ENCODE measurements around the gene SOX6. TPM values are rescaled to one million over a fixed set of nuclear protein-coding genes. Genes with fewer than 3 reads are reported as not detected.
A peak's percentile ranks its signal among the peaks of the same experiment; 100 is the strongest.

Gene SOX6
- polyA plus RNA-seq, 1 donor = 44.1 TPM

DNA sequence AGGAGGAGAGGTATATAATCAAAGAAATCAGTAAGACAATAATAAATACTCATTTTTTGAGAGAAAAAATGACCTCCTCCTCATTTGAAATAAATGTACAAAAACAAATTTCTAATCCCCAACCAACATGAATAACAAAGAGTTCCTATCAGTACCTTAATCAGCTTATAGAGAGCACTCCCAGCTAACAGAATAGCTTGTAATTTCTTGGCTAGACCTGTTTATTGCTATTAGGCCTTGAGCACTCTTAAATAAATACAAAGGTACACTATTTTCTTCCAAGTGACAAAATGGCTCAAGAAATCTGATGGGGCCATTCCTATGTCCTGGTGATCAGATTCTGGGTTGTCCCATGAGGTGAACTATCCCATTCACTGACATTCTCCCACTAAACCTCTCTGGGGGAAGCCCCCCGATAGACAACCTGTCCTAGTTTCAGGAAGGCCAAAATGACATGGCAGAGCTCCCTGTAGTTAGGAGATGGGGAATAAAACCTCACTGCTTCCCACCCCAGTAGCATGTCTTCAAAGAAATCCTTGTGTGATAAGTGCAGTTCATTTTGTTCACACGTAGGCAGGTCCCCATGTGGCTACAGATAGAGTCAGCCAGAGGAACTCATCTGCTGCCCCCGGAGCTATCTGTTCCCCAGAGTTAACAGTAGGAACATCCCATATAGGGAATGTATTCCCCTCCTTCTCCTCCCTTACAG lies 385.7 kb downstream of the SOX6 start:
- Histone ChIP-seq H3K27ac (ENCODE audit: low read length) (no peak overlapping the region), H3K9me3 (ENCODE audit: control insufficient read depth, low read depth, low read length) (no peaks in the 10 kb centered on the region), H3K27me3 (ENCODE audit: control insufficient read depth, insufficient read depth, low read length) (no peaks in the 10 kb centered on the region), H3K36me3 (ENCODE audit: control insufficient read depth, insufficient read depth, low read length) (peaks cover 15% of the 10 kb centered on the region), H3K4me3 (ENCODE audit: low read length) (no peak overlapping the region), H3K4me1 (ENCODE audit: control insufficient read depth, insufficient read depth, low read length) (peaks cover 9% of the 10 kb centered on the region)
- no CpG with 5 or more reads among the region's 3 CpGs for WGBS (ENCODE audit: insufficient coverage, low lambda C conversion rate)
- no peak for DNase-seq

DNA sequence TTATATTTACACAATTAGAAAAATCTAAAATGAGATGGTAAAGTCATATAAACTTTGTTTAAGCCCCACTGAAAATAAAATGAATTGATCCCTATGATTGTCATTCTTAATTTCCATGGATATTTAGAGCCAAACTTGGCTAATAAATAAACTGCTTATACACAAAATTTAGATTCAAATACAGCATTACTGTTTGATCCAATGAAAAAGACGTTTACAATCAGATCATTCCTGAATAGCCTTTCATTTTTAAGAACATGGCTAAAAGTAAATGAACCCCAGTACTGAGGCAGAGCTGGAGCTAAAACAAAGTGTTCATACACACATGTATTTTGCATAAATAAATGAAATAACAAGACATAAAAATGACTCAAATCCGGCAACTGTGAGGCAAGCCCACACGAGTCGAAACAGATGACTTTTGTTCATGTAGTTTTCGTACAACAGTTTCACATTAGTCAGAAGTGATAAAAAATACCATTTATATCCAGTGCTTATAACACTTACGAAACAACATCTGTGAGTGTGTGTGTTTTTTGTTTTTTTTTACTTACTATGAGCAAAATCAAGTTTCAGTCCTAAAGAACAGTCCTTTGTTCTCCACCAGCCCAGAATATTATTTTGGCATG lies 386.5 kb downstream of the SOX6 start:
- WGBS (ENCODE audit: insufficient coverage, low lambda C conversion rate) = 95% methylated on average over 4 of the region's 6 CpGs
- no peak overlapping the region for H3K4me3 ChIP-seq (ENCODE audit: low read length)
- H3K27ac ChIP-seq (ENCODE audit: low read length) = no peak overlapping the region

DNA sequence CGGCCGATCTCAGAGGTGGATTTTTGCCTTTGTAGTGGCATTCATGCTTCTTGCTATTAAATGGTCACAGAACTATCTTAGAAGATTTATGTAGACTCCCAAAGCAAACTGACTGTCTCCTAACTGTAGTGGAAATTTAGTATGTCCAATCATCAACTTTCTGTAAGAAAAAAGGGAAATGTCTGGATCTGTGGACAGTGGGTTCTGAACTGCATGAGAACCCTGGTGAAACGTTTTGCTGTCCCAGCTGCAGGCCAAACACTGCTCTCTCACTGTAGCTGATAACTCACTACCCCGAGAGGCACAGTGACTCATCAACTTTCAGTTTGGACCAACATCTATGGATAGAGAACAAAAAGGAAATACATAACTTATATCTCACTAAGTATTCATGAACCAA lies 387.1 kb downstream of the SOX6 start:
- H3K9me3 ChIP-seq (ENCODE audit: control insufficient read depth, low read depth, low read length) = no peaks in the 10 kb centered on the region
- WGBS (ENCODE audit: insufficient coverage, low lambda C conversion rate) = 53% methylated on average over 3 of the region's 4 CpGs
- no peaks in the 10 kb centered on the region for H3K27me3 ChIP-seq (ENCODE audit: control insufficient read depth, insufficient read depth, low read length)
- no peak overlapping the region for H3K4me3 ChIP-seq (ENCODE audit: low read length)
- peaks cover 13% of the 10 kb centered on the region for H3K4me1 ChIP-seq (ENCODE audit: control insufficient read depth, insufficient read depth, low read length)
- peaks cover 13% of the 10 kb centered on the region for H3K36me3 ChIP-seq (ENCODE audit: control insufficient read depth, insufficient read depth, low read length)
- DNase-seq = peak; percentile 29 to 57
- no peak overlapping the region for H3K27ac ChIP-seq (ENCODE audit: low read length)

More for the DNA sequence above, 386.5 kb downstream of the SOX6 start:
- Histone ChIP-seq H3K36me3 (ENCODE audit: control insufficient read depth, insufficient read depth, low read length) (peaks cover 15% of the 10 kb centered on the region), H3K4me1 (ENCODE audit: control insufficient read depth, insufficient read depth, low read length) (peaks cover 13% of the 10 kb centered on the region), H3K27me3 (ENCODE audit: control insufficient read depth, insufficient read depth, low read length) (no peaks in the 10 kb centered on the region), H3K9me3 (ENCODE audit: control insufficient read depth, low read depth, low read length) (no peaks in the 10 kb centered on the region)
- no peak for DNase-seq

DNA sequence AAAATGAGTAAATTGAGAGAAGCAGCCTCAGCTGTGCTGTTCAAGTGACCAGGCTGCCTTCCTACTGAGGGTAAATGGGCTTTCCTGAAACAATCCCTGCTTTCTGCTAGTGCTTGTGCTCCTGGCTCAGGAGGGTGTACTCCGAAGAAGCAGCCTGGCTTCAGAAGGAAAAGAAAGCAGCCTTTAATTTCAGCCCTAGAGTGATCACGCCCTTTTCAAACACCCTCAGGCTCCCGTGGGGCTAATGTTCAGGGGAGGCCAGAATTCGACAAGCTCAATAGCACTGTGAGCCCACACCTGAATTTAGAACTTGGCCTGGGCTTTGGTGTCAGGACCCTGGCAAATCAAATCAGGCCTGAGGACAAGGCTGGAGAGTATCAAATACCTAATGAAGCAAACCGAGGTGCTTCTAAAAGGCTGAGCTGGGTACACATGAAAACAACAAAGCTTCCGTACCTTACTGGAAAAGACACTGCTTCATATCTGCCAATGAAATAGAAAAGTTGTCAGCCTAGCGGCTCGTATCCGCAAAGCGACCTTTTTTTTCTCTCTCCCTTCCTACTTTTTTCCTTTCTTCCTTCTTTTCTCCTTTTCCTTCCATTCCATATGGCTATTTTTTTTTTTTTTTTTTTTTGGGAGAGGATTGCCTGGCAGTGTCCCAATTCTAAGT lies 387.8 kb downstream of the SOX6 start:
- H3K36me3 ChIP-seq (ENCODE audit: control insufficient read depth, insufficient read depth, low read length) = peaks cover 13% of the 10 kb centered on the region
- no peak for DNase-seq
- H3K4me3 ChIP-seq (ENCODE audit: low read length) = no peak overlapping the region
- no peaks in the 10 kb centered on the region for H3K9me3 ChIP-seq (ENCODE audit: control insufficient read depth, low read depth, low read length)
- 96% methylated on average over 4 of the region's 10 CpGs for WGBS (ENCODE audit: insufficient coverage, low lambda C conversion rate)
- H3K27me3 ChIP-seq (ENCODE audit: control insufficient read depth, insufficient read depth, low read length) = no peaks in the 10 kb centered on the region
- peaks cover 13% of the 10 kb centered on the region for H3K4me1 ChIP-seq (ENCODE audit: control insufficient read depth, insufficient read depth, low read length)
- H3K27ac ChIP-seq (ENCODE audit: low read length) = no peak overlapping the region

- peak in 1 of 2 donors; percentile 32 for DNase-seq
- Histone ChIP-seq H3K4me3 (ENCODE audit: low read length) (no peak overlapping the region), H3K4me1 (ENCODE audit: control insufficient read depth, insufficient read depth, low read length) (peaks cover 13% of the 10 kb centered on the region), H3K27me3 (ENCODE audit: control insufficient read depth, insufficient read depth, low read length) (no peaks in the 10 kb centered on the region), H3K27ac (ENCODE audit: low read length) (no peak overlapping the region), H3K9me3 (ENCODE audit: control insufficient read depth, low read depth, low read length) (no peaks in the 10 kb centered on the region), H3K36me3 (ENCODE audit: control insufficient read depth, insufficient read depth, low read length) (peaks cover 11% of the 10 kb centered on the region)
- no CpG with 5 or more reads among the region's 2 CpGs for WGBS (ENCODE audit: insufficient coverage, low lambda C conversion rate)
These were observed 388.4 kb downstream of the SOX6 start for GRCh38 chr11:15967966-15968365.

DNA sequence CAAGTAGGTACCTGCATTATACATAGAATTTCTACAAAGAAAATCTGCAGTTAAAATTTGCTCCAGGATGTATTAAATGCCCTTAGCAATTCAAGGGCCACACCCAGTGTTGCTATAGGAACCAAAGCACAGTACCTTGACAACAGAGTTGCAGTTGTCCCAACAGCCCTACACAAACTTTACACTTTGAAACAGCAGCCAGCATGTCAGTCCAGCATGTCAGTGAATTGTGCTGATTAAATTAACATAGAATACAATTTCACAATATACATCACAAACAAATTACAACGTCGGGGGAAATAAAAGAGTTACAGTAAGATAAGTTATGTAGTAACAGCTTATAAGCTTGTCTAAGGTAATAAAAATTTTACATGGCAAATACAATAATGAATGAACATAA lies 389.2 kb downstream of the SOX6 start:
- peak; percentile 75 to 89 for DNase-seq
- Histone ChIP-seq H3K27me3 (ENCODE audit: control insufficient read depth, insufficient read depth, low read length) (no peaks in the 10 kb centered on the region), H3K36me3 (ENCODE audit: control insufficient read depth, insufficient read depth, low read length) (peaks cover 6% of the 10 kb centered on the region), H3K4me3 (ENCODE audit: low read length) (no peak overlapping the region), H3K4me1 (ENCODE audit: control insufficient read depth, insufficient read depth, low read length) (peaks cover 13% of the 10 kb centered on the region), H3K27ac (ENCODE audit: low read length) (no peak overlapping the region), H3K9me3 (ENCODE audit: control insufficient read depth, low read depth, low read length) (no peaks in the 10 kb centered on the region)
- 20% methylated on average over 1 of the region's 2 CpGs for WGBS (ENCODE audit: insufficient coverage, low lambda C conversion rate)

DNA sequence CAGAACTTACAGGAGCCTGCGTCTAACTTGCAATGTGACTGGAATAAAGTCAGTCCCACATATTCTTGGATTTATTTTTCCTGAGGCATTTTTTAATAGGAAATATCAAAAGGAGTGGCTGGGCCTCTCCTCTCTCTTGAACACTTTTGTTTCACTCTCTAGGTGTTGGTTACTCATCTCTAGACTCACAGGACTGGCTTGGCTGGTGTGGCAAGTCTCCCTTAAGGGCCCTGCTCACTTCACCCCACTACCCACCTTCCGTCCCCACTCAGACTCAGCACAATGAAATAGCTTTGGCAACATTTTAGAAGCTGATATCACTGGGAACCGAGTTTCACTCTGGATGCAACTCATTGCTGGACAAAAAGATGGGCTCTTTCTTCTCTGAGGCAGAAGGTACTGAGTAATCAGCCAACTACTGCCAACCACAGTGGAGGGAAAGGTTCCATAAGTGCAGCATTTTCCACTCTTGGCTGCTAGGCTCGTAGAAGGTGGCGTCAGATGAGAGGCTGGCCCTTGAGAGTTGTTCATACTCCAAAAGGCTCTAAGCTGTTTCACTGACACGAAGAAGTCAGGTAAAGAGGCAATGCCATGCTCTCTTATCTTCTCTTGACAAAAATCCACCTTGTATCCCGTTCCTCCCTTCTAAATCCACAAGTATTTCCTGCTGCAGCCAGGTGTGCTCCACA lies 390.6 kb downstream of the SOX6 start:
- H3K27me3 ChIP-seq (ENCODE audit: control insufficient read depth, insufficient read depth, low read length) = no peaks in the 10 kb centered on the region
- no peaks in the 10 kb centered on the region for H3K36me3 ChIP-seq (ENCODE audit: control insufficient read depth, insufficient read depth, low read length)
- no CpG with 5 or more reads among the region's 7 CpGs for WGBS (ENCODE audit: insufficient coverage, low lambda C conversion rate)
- H3K27ac ChIP-seq (ENCODE audit: low read length) = no peak overlapping the region
- no peak overlapping the region for H3K4me3 ChIP-seq (ENCODE audit: low read length)
- peak; percentile 23 to 35 for DNase-seq
- peaks cover 13% of the 10 kb centered on the region for H3K4me1 ChIP-seq (ENCODE audit: control insufficient read depth, insufficient read depth, low read length)
- H3K9me3 ChIP-seq (ENCODE audit: control insufficient read depth, low read depth, low read length) = no peaks in the 10 kb centered on the region

GRCh38 chr11:15963266-15963665 lies 393.1 kb downstream of the SOX6 start:
- Histone ChIP-seq H3K27me3 (ENCODE audit: control insufficient read depth, insufficient read depth, low read length) (no peaks in the 10 kb centered on the region), H3K9me3 (ENCODE audit: control insufficient read depth, low read depth, low read length) (no peaks in the 10 kb centered on the region), H3K4me3 (ENCODE audit: low read length) (no peak overlapping the region), H3K36me3 (ENCODE audit: control insufficient read depth, insufficient read depth, low read length) (no peaks in the 10 kb centered on the region), H3K4me1 (ENCODE audit: control insufficient read depth, insufficient read depth, low read length) (peaks cover 9% of the 10 kb centered on the region), H3K27ac (ENCODE audit: low read length) (no peak overlapping the region)
- no peak for DNase-seq
- WGBS (ENCODE audit: insufficient coverage, low lambda C conversion rate) = no CpG with 5 or more reads among the region's 1 CpG

DNA sequence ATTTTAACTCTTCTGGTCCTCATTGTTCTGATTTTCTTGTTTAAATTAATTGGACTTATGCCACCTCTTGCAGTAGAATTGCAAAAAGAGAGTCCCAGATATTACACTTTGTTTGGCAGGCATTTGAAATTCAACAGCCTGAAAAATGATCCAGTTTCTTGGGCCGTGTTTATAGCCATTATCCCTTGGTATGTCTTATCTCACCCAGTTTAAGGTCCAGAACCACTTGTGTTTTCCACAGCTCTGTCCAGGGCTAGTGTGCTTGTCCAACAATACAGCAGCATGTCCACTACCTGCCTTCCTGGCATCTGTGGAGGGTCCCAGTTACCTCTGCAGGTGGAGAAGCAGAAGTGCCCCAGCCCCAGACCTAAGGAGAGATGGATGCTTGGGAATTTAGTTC lies 397.4 kb downstream of the SOX6 start:
- H3K9me3 ChIP-seq (ENCODE audit: control insufficient read depth, low read depth, low read length) = no peaks in the 10 kb centered on the region
- 80% methylated on average over 1 of the region's 1 CpG for WGBS (ENCODE audit: insufficient coverage, low lambda C conversion rate)
- no peak overlapping the region for H3K27ac ChIP-seq (ENCODE audit: low read length)
- no peak for DNase-seq
- no peaks in the 10 kb centered on the region for H3K4me1 ChIP-seq (ENCODE audit: control insufficient read depth, insufficient read depth, low read length)
- no peaks in the 10 kb centered on the region for H3K27me3 ChIP-seq (ENCODE audit: control insufficient read depth, insufficient read depth, low read length)
- no peaks in the 10 kb centered on the region for H3K36me3 ChIP-seq (ENCODE audit: control insufficient read depth, insufficient read depth, low read length)
- no peak overlapping the region for H3K4me3 ChIP-seq (ENCODE audit: low read length)

DNA sequence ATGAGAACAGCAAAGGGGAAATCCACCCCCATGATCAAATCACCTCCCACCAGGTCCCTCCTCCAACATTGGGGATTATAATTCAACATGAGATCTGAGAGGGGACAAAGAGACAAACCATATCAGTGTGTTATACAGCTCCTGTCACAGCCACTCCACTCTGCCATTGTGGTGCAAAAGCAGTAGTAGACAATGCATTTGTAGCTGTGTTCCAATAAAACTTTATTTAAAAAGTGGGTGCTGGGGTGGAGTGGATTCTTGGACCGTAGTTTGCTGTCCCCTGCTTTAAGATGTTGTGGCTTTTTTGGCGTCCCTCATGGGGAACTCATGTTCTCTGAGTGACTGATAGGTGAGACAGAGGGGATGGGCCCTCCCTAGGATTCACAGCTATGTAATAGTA lies 399.1 kb downstream of the SOX6 start:
- no CpG with 5 or more reads among the region's 2 CpGs for WGBS (ENCODE audit: insufficient coverage, low lambda C conversion rate)

More for the DNA sequence above, 399.1 kb downstream of the SOX6 start:
- H3K27me3 ChIP-seq (ENCODE audit: control insufficient read depth, insufficient read depth, low read length) = no peaks in the 10 kb centered on the region
- DNase-seq = no peak
- H3K27ac ChIP-seq (ENCODE audit: low read length) = no peak overlapping the region
- H3K4me3 ChIP-seq (ENCODE audit: low read length) = no peak overlapping the region
- H3K4me1 ChIP-seq (ENCODE audit: control insufficient read depth, insufficient read depth, low read length) = no peaks in the 10 kb centered on the region
- no peaks in the 10 kb centered on the region for H3K36me3 ChIP-seq (ENCODE audit: control insufficient read depth, insufficient read depth, low read length)
- H3K9me3 ChIP-seq (ENCODE audit: control insufficient read depth, low read depth, low read length) = no peaks in the 10 kb centered on the region
